ENCODE data around the gene GMPR.
A peak's percentile ranks its signal among the peaks of the same experiment; 100 is the strongest.

Gene GMPR

DNA sequence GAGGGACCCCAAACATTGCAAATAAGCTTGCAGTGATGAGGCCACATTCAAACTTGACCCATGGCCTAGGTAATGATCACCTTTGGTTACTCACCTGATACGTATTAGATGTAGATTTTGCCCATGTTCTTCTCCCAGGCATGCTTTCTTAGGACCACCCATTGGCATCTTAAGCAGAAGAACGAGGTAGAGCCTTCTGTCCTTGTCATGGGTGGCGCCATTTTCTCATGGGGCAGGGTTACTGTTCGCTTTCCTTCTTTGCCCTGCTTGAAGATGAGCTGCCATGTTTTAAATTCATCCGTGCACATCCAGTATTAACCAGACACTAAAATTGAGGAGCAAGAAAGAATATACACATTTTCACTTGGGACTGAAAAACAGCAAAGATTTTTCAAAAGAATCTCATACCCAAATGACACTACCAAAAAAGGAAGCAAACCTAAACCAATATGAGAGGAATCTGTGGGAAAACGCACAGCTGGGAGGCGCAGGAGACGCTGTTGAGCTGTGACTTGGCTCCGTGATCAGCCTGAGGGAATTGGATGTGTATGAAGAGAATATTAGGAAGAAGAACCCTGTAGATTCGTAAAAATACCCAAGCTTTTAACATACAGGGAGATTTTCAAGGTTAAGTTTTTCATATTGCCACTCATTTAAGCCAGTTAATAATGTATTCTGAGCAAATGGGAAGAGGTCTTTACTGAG is 36.6 kb downstream of the GMPR start:
- DNase-seq, result no peak

DNA sequence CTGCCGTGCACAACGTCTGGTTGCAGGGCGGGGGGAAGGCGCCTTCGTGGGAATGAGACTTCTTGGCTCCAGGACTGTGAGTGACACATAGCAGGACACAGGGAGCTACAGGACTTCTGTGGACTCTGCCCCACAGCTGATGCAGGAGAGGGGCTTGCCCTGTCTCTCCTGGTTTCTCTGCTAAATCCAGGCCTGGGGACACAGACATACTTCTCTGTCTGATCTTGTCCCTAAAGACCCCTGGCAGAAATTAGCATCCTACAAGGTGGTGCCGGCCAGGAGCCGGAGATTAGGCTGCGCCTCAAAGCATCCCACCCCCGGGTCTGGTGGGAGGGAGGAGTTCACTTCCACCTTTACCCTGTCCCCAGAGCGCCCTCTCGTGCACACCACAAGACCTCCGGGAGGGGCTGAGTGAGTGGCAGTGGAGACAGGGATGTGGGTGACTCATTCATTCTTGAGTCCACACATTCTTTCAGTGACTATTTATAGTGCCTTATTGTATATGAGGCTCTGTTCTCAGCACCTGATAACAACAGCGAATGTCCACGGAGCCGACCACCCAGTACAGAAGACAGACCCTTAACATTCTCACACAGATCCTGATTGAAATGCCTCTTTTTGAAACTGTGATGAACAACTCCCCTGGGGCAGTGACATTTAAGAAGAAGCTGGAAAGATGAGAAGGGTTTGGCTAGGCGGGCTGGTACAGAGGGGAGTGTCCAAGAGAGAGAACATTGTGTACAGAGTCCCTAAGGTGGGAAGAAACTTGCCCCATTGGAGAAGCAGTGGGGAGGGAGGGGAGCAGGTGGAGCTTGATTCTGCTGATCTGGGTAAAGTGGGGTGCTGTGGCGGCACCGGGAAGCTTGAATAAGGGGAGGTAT is 39.0 kb downstream of the GMPR start:
- no peak for DNase-seq

DNA sequence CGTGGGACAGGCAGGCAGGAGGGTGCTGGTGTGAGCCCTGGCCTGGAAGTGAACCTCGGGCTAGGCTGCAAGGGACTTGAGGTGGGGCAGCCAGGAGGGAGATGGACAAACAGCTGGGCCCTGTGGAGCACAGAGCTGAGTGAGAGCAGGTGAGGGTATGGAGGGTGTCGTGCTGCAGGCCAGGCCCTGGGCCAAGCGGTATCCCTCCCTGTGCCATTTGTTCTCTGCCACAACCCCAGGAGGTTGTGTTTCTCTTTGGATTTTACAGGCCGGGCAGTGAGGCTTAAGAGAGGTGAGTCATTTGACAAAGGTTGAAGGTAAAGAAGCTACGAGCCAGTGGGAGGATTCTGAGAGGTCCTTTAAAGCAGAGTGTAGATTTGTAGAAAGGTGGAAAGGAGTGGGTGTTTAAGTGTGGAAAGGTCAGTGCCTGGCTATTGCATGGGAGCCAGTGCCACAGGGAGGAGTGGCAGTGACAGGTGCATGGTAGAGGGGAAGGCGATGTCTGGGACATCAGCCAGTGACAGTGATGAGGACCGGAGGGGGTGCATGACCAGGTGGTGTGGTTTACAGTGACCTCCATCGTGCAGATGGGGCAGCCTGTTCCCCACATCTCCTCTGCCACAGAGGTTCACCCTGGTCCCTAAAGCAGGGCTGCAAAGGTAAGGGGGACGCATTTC is 39.8 kb downstream of the GMPR start:
- DNase-seq, result no peak

DNA sequence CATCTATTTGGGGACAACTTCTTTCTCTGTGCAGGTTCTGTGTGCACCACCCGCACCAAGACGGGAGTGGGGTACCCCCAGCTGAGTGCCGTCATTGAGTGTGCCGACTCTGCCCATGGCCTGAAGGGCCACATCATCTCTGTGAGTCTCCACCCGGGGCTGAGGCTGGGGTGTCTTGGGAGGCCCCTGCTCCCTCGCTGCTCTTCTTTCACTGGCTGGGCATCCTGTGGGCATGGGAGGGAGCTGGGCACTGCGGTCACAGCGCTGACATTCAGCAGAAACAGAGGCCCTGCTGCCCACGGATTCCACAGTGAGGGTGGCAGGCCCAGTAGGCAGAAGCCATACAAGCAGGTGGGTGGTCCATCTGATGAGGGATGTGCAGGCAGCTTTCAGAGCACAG is 40.4 kb downstream of the GMPR start:
- no peak for DNase-seq

DNA sequence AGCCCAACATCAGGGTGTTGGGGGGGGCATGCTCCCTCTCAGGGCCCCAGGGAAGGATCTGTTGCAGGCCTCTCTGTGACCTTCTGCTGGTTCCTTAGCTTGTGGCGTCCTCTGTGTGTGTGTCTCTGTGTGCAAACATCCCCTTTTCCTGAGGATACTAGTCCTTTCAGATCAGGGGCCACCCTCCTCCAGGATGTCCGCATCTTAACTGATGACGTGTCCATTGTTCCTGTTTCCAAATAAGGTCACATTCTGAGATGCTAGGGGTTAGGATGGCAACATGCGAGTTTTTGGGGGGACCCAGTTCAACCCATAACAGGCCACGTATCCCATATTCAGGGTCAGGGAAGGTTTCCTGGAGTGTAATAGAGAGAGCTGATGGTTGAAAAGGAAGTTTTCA is 40.9 kb downstream of the GMPR start:
- DNase-seq, result no peak

DNA sequence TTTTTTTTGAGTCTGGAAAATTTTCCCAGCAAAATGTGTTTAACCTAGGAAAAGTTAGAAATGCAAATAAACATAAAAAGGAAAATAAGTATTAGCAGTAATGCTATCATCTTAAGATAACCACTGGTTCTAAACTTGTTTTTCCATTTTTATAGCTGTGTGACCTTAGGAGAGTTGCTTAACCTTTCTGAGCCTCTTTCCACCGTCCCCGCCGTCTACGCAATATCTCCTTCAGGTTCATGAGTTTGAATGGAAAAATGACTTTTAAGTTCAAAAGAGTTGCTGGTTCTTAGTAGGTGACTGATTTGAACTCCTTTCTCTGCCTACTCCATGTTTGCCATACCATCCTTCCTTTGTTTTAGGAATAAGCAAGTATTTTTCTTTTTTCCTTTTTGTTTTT is 44.0 kb downstream of the GMPR start:
- no peak for DNase-seq

DNA sequence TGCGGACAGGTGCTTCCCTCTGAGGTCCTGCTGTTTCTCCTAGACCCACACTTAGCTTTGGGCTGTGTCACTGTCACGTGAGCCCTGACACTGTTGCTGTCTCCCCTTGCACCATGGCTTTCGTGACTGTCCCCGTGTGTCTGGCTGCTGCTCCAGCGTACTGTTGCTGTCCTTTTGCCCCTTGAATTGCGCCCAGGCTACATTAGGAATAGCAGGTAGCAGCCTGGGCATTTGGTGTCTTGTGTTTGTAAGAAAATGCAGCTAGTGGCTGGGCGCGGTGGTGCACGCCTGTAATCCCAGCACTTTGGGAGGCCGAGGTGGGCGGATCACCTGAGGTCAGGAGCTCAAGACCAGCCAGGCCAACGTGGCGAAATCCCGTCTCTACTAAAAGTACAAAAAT is 46.1 kb downstream of the GMPR start:
- DNase-seq, result no peak

DNA sequence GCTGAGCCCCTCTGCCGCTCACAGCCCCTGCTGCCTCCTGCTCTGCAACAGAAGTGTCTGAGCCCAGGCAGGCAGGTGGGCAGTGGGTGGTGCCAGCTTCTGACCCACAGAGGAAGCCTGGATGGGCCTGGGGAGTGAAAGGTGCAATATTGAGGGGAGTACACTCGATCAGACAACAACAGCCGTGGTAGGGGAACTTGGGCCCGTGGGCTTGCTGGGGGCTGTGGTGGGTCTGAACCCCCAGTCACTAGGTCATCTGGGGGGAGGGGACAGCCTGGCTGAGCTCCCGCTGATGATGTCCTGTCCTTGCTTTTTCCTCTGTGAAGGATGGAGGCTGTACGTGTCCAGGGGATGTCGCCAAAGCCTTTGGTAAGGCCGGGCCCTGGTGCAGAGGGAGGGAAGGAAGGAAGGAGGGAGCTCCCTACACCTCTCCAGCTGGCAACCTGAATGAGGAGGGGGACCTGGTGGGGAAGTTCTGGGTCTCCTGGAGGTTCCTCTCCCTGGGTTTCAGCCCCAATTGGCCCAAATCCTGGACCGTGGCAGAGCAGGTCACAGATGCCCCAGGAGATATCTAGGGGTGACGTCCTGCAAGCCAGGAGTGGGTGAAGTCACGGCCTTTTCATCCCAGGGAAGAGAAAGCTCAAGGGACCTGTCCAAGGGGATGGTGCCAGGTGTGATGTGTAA is 47.2 kb downstream of the GMPR start:
- no peak for DNase-seq

DNA sequence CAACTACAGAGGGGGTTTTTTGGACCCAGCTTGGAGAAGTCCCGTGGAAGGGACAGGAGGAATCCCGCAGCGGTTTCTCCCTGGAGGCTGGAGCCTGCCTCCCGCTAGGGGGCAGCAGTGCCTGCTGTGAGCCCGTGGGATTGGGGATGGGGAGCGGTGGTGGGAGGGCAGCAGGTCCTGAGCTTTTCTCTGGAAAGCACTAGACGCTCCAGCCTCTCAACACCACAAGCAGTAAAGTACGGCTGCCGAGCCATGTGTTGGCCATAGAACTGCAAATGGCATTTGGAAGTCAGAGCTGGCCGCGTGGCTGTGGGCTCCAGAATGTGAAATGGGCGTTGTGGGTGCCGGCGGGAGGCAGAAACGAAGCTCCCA is 47.8 kb downstream of the GMPR start:
- peak; percentile 77 for DNase-seq

DNA sequence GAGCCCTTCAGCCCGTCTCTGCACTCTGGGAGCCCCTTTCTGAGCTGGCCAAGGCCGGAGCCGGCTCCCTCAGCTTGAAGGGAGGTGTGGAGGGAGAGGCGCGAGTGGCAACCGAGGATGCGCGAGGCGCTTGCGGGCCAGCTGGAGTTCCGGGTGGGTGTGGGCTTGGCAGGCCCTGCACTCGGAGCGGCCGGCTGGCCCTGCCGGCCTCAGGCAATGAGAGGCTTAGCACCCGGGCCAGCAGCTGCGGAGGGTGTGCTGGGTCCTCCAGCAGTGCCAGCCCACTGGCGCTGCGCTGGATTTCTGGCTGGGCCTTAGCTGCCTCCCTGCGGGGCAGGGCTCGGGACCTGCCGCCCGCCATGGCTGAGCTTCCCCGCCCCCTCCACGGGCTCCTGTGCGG is 49.8 kb downstream of the GMPR start:
- no peak for DNase-seq

DNA sequence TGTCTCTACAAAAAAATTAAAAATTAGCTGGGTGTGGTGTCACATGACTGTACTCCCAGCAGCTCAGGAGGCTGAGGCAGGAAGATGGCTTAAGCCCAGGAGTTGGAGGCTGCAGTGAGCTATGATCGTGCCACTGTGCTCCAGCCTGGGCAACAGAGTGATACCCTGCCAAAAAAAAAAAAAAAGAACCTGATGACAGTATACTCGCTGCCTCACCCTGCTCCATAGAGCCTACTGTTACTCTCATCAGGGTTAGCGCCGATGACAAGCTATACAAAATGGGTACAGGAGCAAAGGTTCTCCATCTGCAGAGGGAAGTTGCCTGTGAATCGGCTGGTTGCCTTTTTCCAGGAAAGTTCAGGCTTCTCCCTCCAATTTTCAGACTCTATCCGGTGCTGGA is 53.4 kb downstream of the GMPR start:
- DNase-seq, result no peak

DNA sequence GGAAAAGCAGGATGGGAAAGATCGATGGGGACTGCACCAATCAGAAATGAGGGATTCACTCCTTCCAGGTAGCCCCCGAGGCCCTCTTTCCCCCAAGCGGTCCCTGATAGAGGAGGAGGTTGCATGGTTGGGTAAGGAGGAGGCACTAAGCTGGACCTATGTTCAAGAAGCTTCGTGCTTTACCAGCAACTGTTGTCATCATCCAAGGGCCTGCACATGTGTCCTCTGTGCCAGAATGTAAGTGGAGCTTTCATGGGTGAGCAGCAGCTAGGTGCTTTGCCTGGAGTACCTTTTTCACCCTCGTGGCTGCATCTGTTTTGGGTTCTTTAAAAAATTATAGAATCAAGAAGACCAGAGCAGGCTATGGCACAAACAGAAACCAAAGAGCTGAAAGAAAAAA is 54.0 kb downstream of the GMPR start:
- no peak for DNase-seq

DNA sequence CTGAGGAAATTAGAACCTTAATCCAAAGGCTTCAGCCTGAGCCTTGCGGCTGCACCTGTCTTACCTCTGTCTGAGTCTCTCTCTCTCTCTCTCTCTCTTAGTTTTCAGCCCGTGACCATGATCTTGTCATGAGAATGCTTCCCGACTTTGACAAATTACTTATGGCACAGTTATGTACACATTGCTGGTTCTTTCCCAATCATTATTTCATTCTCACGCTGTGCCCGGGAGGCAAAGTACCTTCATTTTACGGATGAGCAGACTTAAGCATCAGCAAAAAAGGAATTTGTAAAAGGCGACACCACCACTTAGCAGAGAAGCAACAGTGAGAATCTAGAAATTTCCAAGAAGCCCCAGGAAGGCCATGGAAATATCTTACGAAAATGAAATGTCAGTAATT is 54.6 kb downstream of the GMPR start:
- no peak for DNase-seq

DNA sequence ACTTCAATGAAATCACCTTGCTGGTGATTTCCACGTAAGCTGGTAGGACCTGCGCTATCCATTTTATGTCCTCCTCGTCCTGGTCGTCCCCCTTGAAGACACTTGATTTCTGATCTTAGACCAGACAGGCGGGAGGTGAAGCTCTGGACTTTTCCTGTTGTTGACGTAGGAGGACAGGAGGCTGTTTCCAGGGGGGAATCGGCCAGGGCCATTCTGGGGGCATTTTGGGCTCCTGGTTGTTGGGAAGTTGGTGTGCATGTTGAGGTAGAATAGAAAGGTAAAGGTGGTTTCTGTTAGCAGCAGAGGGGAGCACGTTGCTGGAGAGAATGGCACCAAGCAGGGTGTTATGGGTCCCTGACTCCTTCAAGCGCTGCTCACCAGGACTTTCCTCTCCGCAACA is 56.0 kb downstream of the GMPR start:
- DNase-seq, result no peak

DNA sequence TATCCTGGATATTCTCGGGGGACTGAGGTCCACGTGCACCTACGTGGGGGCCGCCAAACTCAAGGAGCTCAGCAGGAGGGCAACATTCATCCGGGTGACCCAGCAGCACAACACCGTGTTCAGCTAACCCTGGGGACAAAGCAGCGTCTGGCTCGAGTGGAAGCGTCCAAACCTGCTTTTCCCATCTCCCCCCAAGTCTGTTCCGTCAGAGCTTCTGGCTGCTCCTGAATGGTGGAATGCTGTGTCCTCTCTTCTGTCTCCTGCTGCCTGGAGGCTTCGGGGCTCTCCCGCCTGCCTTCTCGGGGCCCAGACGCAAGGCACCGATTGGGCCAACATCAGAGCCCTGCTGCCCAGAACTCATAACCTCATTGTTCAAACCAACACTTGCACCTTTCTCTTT is 56.7 kb downstream of the GMPR start:
- DNase-seq, result no peak

DNA sequence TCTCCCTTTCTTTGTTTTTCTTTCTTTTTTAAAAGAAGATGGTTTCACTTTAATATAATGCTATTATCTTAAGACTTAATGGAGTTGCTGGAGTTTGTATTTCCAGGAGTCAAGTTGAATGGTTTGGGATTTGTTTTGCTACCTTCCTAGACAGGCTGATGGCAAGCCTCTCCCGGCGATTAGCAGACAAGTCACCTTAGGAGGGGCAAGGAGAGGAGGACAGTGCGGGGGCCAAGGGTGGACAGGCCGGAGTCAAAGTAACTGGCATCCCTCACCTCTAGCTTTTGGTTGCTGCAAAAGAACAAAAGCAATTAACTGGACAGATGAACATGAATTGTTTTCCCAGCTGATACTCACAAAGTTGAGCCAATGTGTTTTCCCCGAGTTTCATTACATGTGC is 57.1 kb downstream of the GMPR start:
- no peak for DNase-seq

DNA sequence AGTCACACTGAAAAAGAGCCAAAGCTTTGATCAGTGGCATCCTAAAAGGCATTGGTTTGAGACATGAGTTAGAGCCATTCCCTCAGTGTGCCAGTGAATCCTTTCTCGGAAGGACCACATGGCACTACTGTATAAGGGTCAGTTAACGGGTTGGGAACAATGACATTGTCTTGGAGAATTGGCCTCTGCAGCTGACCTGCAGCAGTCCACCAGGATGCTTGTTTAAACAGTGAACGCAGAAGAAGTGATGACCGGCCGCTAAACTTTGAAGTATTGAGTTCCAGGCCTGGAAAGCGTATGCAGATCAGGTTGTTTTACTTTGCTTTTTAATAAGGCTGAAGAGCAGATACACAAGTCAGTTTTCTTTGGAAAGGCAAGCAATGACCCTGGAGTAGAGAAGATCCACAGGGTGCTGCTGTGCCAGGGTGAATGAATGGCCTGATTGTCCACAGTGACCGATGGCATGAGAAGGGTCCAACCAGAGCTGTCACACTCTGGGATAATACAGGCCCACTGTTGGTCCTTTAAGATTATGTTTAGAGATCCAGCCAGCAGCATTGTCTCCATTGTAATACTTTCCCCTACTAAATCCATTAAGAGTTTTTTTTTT is 57.8 kb downstream of the GMPR start:
- DNase-seq, result no peak

DNA sequence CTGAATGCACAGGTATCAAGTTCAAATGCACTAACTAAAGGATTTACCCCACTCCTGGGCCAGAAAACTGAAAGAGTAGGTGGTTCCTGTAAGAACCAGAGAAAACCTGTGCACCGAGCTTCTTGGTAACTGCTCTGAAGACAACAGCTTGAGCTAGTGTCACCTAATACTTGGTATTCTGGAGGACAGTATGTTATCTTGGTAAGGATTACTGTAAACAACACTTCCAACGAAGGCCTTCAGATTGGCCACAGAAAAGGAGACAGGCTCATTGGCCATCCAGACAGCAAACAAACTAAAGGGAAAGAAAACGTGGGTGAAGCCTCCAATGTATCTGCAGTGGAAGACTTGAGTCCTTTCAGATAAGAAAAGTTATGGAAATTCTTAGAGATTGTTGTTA is 61.5 kb downstream of the GMPR start:
- DNase-seq, result no peak

DNA sequence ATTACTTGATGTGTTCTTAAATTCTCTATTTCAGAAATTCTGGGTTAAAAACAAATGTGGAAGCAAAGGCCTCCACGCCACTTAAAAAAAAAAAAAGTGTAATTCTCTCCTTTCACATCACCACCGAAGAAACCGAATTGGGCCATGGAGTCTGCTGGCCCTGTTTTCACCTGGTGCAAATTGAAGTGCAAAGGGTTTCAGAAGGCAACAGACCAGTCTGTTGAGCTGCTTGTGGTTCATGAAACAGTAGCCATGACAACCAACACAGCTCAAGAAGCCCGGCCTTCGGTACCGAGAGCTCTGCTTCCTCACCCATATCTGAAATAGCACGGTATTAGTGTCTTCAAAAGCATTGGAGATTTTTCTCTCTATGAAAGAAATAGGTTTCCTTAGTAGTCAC is 63.1 kb downstream of the GMPR start:
- DNase-seq, result no peak

DNA sequence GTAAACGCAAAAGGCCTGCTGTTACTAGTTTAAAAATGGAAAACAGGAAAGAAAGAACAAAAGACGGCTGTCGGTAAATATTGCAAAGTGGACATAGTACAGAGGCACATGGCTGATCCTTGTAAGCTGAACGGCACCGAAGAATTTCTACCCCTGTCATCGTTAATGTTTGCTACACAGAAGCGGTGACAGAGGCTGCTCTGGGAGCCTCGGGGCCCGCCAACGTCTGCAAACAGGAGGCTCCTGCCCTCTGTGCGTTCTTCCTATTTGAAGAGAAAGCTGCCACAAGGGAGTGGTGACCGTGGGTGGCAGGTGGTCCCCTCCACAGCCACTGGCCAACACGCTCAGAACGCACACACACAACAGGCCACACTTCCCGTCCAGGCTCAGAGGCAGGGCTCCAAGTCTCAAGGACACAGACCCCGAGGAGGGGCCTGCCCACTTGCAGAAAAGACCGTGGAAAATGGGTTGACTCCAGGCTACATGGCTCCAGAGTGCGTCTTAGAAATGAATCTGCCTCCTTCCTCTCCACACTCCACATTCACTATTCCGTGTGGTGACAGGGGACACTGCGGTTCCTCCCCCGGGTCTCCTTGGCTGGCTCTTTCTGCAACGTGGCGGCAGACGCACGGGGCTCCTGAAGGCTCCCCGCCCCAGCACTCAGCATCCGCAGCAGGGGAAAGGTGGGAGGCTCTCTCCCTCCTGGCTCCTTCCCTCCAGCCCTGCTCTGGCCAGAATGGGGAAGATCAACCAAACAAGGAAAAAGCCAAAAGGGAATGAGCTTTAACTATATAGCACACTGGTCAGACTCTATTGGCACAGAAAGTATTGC is 64.5 kb downstream of the GMPR start:
- DNase-seq, result no peak

DNA sequence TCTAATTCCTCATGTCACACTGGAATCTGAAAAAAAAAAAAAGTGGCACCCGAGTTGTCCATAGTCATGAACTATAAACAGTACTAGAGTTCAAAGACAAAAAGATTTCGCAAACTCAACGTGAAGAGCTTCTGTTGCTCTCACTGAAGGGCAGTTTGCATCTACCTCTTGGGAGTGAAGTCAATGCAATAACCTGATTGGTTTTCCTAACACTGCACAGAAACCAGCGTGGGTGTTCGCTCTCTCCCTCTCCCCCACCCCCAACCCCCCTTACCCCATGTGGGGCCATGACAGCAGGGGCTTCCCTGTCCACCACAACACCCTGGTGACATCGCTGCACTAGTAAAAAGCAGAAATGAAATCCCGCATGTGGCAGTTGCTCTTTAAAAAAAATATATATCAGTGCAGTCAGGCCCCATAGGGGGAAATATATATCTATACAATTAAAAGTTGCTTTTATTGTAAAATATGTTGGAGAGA is 66.9 kb downstream of the GMPR start:
- DNase-seq, result no peak

DNA sequence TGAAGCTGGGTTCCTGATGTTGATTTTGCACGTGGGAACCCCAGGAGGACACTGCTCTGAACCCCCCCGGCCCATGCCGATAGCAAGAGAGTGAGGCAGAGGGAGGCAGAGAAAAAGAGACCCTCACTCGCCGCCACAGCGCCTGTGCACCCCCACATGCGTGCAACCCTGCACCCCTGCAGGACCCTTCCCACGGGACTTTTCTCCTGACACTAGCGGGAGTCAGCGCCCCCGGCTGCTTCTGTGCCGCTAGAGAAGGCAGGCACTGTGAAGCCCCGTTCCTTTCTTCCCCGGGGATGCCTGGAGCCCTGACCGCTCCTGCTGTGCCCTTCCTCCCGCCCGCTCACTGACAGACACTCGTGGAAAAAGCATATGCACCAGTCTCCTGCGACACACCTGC is 67.4 kb downstream of the GMPR start:
- DNase-seq, result no peak
